HG03175 (cell line): ENCODE measurements around the gene JMJD7.
"Not testable (repeated sequence)": the region's sequence is repeated elsewhere in the genome, so short reads cannot be mapped to it uniquely, and the experiment has no call there.

Source experiments
- ATAC-seq: cut with Tn5 transposase; IDR thresholded peaks from one replicate; pipeline ENCODE4 v1.9.1; 2021; ENCODE audit warnings: mild to moderate bottlenecking, moderate library complexity; ENCODE audit not compliant: unreplicated experiment

JMJD7 gene

DNA sequence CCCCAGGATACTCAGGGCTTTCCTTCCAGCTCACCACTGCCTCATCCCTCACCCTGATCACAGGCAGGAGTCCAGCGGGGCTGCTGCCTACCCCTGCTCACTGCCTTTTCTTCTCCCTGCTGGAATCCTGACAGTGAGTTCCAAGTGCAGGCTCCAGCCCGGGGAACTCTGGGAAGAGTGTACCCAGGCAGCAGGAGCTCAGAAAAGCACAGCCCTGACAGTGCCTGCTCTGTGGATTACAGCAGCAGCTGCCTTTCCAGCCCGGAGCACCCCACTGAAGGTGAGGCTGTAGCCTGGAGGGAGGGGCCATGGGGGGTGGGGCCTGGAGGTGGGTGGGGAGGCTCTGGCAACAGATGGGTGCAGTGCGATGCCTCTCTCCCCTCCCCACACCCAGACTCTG, 6.1 kb upstream of the JMJD7 start:
- ATAC-seq, result no peak

DNA sequence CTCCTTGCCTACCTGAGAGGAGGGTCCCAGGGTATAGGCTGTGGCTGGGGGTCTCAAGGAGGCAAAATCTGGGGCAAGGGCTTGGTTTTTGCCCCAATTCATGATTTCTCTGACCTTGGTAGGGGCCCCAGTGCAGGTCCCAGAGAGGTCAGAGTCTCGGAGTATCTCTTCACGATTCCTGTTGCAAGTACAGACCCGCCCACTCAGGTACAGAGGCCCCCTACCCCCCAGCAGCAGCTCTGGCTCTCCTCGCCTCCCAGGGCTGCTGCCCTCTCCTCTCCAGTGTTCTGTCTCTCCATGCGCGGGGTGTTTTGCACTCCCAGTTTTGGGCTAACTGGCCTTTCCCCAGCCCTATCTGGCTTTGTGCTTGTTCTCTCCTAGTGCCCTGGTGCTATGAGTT, 5.4 kb upstream of the JMJD7 start:
- ATAC-seq, result no peak

DNA sequence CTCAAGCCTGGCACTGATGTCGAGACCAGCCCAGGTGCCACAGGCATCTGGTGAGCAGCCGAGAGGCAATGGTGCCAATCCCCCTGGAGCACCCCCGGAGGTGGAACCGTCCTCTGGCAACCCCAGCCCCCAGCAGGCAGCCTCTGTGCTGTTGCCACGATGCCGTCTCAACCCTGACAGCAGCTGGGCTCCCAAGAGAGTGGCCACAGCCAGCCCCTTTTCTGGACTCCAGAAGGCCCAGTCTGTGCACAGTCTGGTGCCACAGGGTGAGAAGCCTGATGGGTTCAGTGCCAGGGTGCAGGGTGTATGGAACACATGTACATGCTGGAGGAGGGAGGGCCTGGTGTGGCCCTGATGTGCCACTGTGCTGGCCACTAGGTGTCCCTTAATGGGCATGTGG, 4.9 kb upstream of the JMJD7 start:
- no peak for ATAC-seq

DNA sequence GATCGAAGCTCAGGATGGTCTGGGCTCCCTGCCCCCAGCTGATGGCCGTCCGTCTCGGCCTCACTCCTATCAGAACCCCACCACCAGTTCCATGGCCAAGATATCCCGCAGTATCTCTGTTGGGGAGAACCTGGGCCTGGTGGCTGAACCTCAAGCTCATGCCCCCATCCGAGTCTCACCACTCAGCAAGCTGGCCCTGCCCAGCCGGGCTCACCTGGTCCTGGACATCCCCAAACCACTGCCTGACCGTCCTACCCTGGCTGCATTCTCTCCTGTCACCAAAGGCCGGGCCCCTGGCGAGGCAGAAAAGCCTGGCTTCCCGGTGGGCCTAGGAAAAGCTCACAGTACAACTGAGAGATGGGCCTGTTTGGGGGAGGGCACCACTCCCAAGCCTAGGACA, 4.4 kb upstream of the JMJD7 start:
- ATAC-seq, result no peak

DNA sequence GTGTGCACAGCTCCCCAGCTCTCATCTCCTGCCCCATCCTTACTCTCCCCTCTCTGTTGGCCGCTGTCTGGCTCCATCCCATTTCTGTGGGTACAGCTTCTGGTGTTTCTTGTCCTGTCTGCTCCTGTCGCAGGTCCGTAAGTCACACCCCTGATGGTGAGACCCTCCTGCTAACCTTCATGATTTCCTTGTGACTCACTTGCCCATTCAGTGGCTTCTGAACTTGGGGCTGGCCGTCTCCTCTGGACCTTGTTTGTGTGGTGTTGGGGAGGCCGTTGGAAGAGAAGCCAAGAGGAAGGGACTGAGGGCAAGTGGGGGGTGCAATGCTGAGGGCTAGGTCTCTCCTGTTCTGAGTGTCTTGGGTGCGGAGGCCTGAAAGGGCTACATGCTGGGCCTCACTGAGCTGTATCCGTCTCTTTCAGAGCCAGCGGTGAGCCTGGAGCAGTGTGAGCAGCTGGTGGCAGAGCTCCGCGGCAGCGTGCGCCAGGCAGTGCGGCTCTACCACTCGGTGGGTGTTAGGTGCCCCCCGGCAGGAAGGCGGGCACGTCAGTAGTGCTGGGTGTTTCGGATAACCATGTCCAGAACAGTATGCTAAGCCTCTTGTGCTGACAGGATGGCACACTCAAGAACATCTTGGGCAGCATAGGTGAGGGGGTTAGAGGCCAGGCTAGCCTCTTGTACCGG, 3.7 kb upstream of the JMJD7 start:
- no peak for ATAC-seq

DNA sequence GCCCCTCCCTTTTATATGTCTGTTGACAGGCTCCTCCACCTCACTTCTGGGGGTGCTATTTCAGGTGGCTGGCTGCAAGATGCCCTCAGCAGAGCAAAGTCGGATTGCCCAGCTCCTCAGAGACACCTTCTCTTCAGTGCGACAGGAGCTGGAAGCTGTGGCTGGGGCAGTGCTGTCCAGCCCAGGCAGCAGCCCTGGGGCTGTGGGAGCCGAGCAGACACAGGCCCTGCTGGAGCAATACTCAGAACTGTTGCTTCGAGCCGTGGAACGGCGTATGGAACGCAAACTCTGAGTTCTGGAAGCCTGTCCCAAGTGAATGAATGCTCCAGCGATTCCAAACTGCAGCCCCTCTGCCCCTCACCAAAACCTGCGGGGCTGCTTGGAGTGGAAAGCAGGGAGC, 2.7 kb upstream of the JMJD7 start:
- ATAC-seq, result no peak

DNA sequence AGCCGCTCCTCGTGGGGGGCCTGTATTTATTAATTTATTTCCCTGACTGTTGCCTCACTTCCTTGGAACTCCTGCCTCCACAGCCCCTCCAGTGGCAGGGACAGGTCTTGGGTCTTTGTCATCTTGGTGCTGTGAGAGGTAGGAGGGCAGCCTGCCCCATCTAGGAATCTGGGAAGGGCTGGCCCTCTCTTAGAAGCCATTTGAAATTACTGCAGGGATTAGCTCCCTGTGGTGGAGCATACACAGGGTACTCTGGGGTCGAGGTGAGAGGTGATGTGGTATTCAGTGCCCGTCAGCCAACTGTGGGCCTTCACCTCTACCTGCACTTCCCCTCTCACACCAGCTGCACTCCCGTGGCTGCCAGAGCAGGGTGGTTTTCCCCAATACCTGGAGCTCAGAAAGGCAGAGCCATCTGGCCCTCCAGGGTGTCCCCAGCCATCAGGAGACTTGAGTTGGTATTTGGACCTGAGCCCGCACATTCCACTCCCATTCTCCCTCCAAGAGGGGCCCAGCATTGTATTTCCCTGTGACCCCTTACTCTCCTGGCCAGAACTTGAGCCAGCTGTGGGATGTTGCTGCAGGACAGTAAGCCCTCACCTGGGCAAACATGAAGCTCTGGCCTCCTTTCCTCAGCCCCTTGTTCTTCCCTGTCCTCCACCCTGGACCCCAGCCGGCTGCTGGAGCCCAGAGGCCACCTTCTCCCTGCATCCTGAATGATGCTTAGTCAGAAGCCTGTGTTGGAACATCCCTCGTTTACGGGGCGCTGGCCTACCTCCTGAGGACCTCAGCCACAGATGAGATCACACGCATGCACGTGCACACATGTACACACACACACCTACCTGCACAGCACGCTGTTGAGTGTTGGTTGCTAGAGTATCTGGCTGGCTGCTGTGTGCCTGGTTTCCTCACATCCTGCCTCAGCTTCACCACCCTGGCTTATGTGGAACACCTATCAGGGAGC, 2.0 kb upstream of the JMJD7 start:
- ATAC-seq, result no peak

DNA sequence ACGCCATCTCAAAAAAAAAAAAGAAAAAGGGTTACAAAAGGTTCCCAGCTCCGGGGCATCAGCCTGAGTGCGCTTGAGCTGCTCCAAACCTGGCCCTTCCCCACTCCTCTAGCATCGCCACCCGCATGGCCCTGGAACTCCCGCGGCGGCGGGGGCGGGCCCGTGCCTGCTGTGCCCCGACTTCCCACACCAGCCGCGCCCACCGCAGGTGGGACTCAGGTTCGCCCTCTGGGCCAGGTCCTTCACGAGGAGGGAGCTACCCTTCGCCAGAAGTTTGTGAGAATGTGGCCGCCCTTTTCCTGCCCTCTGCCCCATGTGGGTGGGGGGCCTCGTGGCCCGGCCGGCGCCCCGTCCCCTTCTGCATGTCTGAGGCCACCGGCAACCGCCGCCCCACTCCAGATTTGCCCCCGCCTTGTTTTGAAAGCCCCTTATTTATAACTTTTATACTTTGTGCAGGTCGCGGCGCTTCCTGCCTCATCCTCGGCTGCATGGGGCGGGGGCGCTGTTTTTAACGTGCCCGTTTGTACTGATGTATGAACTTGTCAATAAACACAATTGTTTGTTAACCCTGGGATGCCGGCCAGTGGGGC, 507 bp upstream of the JMJD7 start:
- peak; percentile 9 for ATAC-seq

DNA sequence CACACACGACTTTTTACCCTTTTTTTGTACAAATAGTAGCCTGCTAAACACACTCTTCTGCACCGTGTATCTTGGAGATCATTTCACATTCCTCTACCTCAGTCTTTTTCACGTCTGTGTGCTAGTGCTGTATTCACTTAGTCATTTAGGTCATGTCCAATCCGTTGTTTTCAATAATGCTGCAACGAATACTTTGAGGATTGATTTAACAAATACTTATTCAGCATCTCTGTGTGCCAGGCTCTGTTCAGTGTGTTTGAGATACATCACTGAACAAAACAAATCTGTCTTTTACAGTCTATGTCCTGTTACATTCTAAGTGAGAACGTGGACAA, 882 bp downstream of the JMJD7 start:
- ATAC-seq, result no peak

DNA sequence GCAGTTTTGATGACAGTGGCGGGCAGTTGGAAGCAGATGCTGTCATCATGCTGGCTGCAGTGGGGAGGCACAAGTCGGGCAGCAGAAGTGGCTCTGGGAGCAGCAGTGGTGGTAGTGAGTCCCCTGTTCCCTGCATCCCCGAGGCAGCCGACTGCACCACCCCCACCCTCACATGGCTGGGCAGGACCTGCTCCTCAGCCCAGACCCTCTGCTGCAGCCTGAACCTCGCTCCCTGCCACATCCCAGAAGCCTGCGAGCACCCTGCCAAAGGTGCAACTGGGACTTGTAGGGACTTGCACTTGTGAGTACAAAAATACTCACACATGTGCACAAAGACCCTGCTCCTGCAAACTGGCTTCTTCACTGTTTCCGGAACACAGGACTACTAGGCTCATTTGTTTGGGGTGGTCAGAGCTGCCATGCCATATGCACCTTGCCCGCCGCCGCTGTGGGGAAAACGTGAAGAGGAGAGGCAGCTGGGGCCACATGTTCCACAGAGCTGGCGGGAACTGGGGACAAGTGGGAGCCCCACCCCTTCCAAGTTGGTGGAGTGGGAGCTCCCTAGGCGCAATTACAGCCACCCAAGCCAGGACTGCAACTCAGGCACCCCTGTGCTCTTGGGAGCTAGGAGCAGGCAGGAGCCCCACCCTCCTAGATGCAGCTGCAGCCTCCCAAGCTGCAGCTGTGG, 2.2 kb downstream of the JMJD7 start:
- ATAC-seq, result no peak

DNA sequence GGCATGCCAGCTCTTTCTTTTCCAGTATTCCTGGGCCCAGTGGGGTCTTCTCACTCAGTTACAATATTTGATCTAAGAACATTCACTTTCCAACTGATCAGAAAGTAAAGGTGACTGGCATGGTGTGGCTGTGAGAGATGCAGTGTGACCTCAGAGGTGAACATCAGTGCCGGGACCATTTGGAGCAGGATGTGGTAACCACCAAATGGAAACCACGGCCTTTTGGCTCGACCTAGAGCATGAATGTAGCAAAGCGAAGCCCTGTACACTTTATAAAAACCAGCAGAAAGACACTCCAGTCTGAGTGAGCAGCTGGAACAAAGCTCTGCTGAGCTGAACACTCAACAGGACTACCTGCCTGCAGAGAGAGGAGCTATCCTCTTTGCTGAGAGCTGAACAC, 3.4 kb downstream of the JMJD7 start:
- ATAC-seq, result not testable (repeated sequence)

DNA sequence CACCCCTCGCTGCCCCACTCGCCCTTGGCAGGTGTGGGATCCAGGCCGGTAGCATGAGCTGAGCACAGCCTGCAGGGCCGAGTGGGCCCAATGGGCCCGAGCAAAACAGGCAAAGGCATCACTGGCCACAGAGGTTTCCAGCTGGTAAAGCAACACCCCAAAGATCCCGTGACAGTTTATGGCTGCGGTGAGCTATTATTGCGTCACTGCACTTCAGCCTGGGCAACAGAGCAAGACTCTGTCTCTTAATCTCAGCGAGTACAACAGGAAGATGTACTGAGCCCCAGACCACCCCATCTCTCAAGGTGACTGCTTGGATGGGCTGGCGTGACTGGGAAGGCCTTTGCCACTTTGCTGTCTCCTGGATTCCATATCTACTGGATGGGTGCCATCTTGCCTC, 4.3 kb downstream of the JMJD7 start:
- no peak for ATAC-seq

DNA sequence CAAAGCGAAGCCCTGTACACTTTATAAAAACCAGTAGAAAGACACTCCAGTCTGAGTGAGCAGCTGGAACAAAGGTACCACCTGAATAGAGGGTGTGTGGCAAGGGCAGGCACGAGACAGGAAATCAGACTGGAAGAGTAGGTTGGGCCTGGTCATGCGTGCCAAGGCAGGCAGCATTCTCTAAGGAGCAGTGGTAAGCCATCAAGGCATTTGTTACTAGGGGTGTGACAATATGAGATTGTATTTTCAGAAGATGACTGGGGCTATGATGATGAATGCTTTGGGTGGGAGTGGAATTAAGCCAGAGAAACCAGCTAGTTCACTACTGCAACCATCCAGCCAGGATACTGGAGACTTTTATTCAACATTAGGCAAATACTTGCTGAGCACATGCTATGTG, 5.0 kb downstream of the JMJD7 start:
- no peak for ATAC-seq

DNA sequence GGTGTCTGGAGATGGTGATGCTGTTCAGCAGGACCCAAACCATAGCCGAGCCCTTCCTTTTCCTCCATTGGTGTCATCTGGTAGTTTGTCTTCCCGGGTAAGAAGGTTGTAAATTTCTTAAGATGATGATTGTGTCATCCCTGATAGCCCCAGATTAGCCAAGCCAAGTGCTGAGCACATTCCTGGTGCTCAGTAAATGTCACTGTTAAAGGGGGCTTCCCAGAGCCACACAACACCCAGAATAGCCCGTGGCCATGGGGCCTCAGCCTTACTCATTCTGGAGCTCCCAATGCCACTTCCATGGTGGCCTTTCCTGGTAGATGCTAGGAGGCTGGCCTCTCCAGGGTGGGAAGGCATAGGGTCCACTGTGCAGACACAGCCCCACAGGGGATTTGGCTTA, 6.2 kb downstream of the JMJD7 start:
- ATAC-seq, result no peak

DNA sequence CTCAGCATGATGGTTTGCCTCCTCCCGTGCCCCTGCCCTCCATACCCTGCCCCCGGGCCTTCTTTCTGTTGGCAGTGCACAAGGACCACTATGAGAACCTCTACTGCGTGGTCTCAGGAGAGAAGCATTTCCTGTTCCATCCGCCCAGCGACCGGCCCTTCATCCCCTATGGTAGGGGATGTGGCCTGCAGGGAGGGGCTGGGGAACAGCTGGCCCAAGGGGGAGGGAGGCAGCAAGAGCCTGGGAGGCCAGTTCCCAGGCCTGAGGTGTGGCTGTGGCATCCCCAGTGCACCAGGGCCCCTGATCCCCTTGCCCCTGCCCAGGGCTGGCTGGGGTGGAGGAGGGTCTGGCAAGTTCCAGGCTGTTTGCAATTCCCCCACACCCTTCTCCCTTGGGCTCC, 8.2 kb downstream of the JMJD7 start:
- ATAC-seq, result no peak

DNA sequence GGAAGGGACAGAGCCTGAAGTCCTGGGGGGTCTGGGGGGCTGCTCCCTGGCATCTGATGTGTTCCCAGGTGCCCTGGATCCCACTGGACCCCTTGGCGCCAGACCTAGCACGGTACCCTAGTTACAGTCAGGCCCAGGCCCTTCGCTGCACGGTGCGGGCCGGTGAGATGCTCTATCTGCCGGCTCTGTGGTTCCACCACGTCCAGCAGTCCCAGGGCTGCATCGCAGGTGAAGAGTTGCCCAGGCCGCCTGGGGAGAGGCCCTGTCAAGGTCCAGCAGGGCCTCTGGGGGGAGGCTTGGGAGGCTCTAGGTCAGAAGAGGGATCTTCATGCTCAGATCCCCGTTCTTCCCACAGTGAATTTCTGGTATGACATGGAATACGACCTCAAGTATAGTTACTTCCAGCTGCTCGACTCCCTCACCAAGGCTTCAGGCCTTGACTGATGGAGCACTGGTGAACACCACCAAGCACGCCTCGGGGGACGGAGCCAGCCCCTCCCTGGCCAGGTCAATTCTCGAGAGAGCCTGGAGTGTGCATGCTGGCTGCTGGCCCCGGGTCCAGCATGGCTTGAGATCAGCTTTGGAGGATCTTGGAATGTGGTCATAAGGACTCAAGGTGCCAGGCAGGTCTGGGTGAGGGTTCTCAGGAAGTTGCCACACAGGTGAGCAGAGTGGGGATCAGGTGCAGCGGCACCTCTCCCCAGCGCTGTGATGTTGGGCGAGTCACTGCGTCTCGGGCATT, 9.0 kb downstream of the JMJD7 start:
- no peak for ATAC-seq

DNA sequence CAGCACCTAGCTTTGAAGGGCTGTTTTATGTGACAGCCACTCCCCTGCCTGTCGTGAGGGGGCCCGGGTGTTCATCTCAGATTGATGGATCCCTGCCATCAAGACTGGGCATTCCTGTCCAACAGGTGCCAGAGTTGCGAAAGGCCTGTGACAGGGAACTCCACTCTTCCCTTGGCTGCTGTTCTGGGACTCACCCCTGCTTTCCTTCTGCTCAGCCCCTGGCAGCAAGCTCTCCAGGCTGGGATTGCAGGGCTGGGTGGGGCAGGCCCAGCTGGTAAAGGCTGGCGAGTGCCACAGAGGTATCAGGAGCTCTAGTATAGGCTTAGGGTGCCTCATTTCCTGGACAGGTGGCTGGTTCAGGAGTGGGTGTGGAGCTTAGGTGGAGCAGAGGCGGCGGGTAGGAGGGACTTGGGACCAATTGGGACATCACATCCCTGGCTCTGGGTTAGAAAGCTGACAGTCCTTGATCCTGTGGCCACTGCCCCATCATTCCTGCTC, 10.6 kb downstream of the JMJD7 start, which contains the start of gene PLA2G4B:
Gene PLA2G4B, plus strand, starts transcription at position 448 of the 498 bp plus-strand sequence. CDS start 67 bp downstream, outside the sequence.
- ATAC-seq, result no peak

DNA sequence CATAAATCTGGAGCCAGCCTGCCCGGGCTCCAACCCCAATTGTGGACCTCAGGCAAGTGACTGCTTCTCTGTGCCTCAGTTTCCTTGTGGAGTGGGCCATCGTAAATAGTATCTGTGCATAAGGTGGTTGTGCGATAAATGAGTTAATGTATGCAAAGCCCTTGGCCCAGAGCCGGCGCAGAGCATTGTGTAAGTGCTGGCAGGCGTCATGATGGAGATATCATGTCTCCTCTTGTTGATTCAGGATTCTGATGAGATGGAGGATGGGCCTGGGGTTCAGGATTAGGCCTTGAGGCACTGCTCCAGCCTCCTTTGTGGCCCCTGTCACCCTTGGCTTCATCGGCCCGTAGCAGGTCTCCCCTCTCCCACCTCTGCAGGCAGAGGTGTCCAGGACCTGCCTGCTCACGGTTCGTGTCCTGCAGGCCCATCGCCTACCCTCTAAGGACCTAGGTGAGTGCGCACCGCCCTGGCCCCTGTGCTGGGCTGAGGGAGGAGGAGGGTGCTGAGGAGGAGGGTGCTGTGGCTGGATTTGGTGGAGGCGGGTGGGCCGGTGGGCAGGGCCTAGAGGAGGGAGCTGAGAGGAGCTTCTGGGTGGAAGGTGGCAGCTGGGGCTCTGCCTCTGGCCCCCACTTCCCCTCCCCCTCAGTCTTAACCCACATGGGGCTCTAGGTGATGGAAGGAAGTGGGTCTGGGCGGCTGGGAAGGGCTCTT, 12.0 kb downstream of the JMJD7 start:
- no peak for ATAC-seq

DNA sequence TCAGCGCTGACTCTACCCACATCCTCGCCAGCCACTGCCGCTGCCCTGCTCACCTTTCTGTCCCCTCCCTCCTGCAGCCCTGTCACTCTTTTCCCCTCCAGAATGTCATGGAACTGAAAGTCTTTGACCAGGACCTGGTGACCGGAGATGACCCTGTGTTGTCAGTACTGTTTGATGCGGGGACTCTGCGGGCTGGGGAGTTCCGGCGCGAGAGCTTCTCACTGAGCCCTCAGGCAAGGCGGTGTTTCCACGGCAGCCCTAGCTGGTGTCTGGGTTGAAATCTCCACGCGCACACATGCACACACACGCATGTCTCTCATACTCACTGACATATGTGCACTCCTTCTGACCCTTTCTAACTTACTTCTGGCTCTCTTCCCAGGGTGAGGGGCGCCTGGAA, 12.8 kb downstream of the JMJD7 start:
- ATAC-seq, result no peak

DNA sequence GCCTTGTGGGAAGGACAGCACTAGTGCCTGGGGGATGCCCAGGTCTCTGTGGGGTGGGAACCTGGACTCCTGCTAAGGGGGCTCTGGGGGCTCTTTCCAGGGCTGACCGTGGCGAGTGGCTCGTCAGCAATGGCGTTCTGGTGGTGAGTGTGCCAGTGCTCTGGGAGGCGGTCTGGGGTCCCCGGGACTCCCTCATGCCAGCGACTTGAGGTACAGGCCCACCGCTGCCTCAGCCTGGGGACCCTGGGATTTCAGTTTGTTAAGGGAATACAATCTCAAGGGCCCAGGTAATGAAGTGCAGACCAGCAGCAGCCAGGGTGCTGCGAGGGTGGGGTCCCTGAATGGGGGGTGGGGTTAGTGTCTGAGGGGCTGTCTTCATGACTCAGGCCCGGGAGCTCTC, 13.2 kb downstream of the JMJD7 start:
- no peak for ATAC-seq
